HCEC 1CT (cell line): ENCODE results near the gene RNU11.
"Not testable (repeated sequence)": the region's sequence is repeated elsewhere in the genome, so short reads cannot be mapped to it uniquely, and the experiment has no call there.

Experiments
- DNase-seq: peaks from one replicate; pipeline ENCODE4 v3.0.0-alpha.2; 2017

Gene RNU11

GRCh38 chr1:28648474-28649198 is at the start of gene RNU11:
Gene RNU11 (plus strand): TSS chr1:28648600.
- DNase-seq = peak; percentile 99

GRCh38 chr1:28601696-28602095 is 46.7 kb upstream of the RNU11 start:
- peak; percentile 90 for DNase-seq

GRCh38 chr1:28602536-28603439 is 45.6 kb upstream of the RNU11 start:
- peak; percentile 74 for DNase-seq

GRCh38 chr1:28604411-28604810 is 44.0 kb upstream of the RNU11 start:
- DNase-seq = no peak

GRCh38 chr1:28604962-28605361 is 43.4 kb upstream of the RNU11 start:
- DNase-seq = no peak

GRCh38 chr1:28606771-28607170 is 41.6 kb upstream of the RNU11 start:
- no peak for DNase-seq

GRCh38 chr1:28613175-28613574 is 35.2 kb upstream of the RNU11 start:
- DNase-seq = no peak

GRCh38 chr1:28631713-28632112 is 16.7 kb upstream of the RNU11 start:
- DNase-seq = no peak

GRCh38 chr1:28632560-28632959 is 15.8 kb upstream of the RNU11 start:
- DNase-seq = no peak

GRCh38 chr1:28640766-28641165 is 7.6 kb upstream of the RNU11 start:
- no peak for DNase-seq

GRCh38 chr1:28642056-28642846 is 6.1 kb upstream of the RNU11 start:
- peak; percentile 11 for DNase-seq

- DNase-seq = peak; percentile 95
Measured at GRCh38 chr1:28642847-28643635, 5.4 kb upstream of the RNU11 start, which contains the start of gene TAF12. Gene TAF12 (minus strand): TSS chr1:28643067. CDS start chr1:28622081, 20,986 bp downstream.

- no peak for DNase-seq
Measured at GRCh38 chr1:28644494-28644893, 3.9 kb upstream of the RNU11 start.

- DNase-seq = not testable (repeated sequence)
Measured at GRCh38 chr1:28645406-28645805, 3.0 kb upstream of the RNU11 start.

GRCh38 chr1:28646040-28646439 is 2.4 kb upstream of the RNU11 start:
- no peak for DNase-seq

GRCh38 chr1:28648008-28648473 is 359 bp upstream of the RNU11 start:
- peak; percentile 92 for DNase-seq

GRCh38 chr1:28653063-28653462 is 4.7 kb downstream of the RNU11 start:
- not testable (repeated sequence) for DNase-seq

- DNase-seq = peak; percentile 35
Measured at GRCh38 chr1:28653870-28654269, 5.5 kb downstream of the RNU11 start.

- not testable (repeated sequence) for DNase-seq
Measured at GRCh38 chr1:28655448-28656311, 7.3 kb downstream of the RNU11 start.

GRCh38 chr1:28656335-28656734 is 7.9 kb downstream of the RNU11 start:
- no peak for DNase-seq

- DNase-seq = no peak
Measured at GRCh38 chr1:28663871-28664470, 15.6 kb downstream of the RNU11 start.
